Liver (tissue), 9 donors: ENCODE measurements around the gene EGR2. TPM values are rescaled to one million over a fixed set of nuclear protein-coding genes. Genes with fewer than 3 reads are reported as not detected.

ENCODE experiments used
- DNase-seq: peaks from one replicate; pipeline ENCODE4 v3.0.0-alpha.2; 2017; ENCODE audit warnings: low spot score
- H3K27ac ChIP-seq, 2 donors: one replicate each; pipeline ENCODE4 v1.7.0; 2013; ENCODE audit warnings: inconsistent platforms in 2 of 2, low read length in 2 of 2, control low read depth in 1 of 2, low read depth in 1 of 2, mild to moderate bottlenecking in 1 of 2
- H3K27me3 ChIP-seq, 4 donors: one replicate each; pipeline versions ENCODE4 v1.6.1 to v1.7.0; 2013; ENCODE audit warnings: low read length in 3 of 4, inconsistent platforms in 1 of 4, mild to moderate bottlenecking in 1 of 4, moderate library complexity in 1 of 4; ENCODE audit not compliant: control insufficient read depth in 4 of 4, insufficient read depth in 4 of 4
- H3K36me3 ChIP-seq, 4 donors: one replicate each; pipeline versions ENCODE4 v1.6.1 to v1.7.0; 2013; ENCODE audit warnings: low read length in 3 of 4, mild to moderate bottlenecking in 3 of 4, low read depth in 1 of 4, moderate library complexity in 1 of 4; ENCODE audit not compliant: control insufficient read depth in 4 of 4, insufficient read depth in 3 of 4
- H3K4me1 ChIP-seq, 4 donors: one replicate each; pipeline versions ENCODE4 v1.6.1 to v1.7.0; 2013; ENCODE audit warnings: low read length in 3 of 4, mild to moderate bottlenecking in 3 of 4, moderate library complexity in 1 of 4; ENCODE audit not compliant: control insufficient read depth in 4 of 4, insufficient read depth in 4 of 4
- H3K4me3 ChIP-seq, 3 donors: one replicate each; pipeline versions ENCODE4 v1.6.1 to v1.7.0; 2013; ENCODE audit warnings: low read length in 3 of 3, control low read depth in 1 of 3, low read depth in 1 of 3, mild to moderate bottlenecking in 1 of 3
- H3K9ac ChIP-seq, 2 donors: one replicate each; pipeline ENCODE4 v1.7.0; 2013; ENCODE audit warnings: low read length in 2 of 2, mild to moderate bottlenecking in 2 of 2, moderate library complexity in 2 of 2, control low read depth in 1 of 2, low read depth in 1 of 2
- H3K9me3 ChIP-seq, 4 donors: one replicate each; pipeline versions ENCODE4 v1.6.1 to v1.7.0; 2013; ENCODE audit warnings: low read length in 3 of 4; ENCODE audit not compliant: control insufficient read depth in 4 of 4
- EGR1 ChIP-seq, 2 donors: IDR thresholded peaks; 2 replicates each; pipeline ENCODE4 v1.6.1; 2016 to 2018; ENCODE audit warnings: antibody characterized with exemption in 2 of 2, low read depth in 2 of 2
- FOXA1 ChIP-seq: IDR thresholded peaks from 2 replicates; pipeline ENCODE4 v1.6.1; 2016; ENCODE audit warnings: antibody characterized with exemption
- FOXA2 ChIP-seq: IDR thresholded peaks from 2 replicates; pipeline ENCODE4 v1.6.1; 2016; ENCODE audit warnings: antibody characterized with exemption
- GABPA ChIP-seq, 2 donors: IDR thresholded peaks in 1 of 2; conservative IDR thresholded peaks in 1 of 2; 2 replicates each; pipeline ENCODE4 v1.6.1; 2016; ENCODE audit warnings: antibody characterized with exemption in 2 of 2, mild to moderate bottlenecking in 1 of 2, moderate library complexity in 1 of 2
- HNF4A ChIP-seq, 2 donors: conservative IDR thresholded peaks; 2 replicates each; pipeline ENCODE4 v1.6.1; 2016; ENCODE audit warnings: antibody characterized with exemption in 2 of 2, mild to moderate bottlenecking in 2 of 2
- HNF4G ChIP-seq: IDR thresholded peaks from 2 replicates; pipeline ENCODE4 v1.6.1; 2016; ENCODE audit warnings: antibody characterized with exemption
- JUND ChIP-seq, 2 donors: IDR thresholded peaks; 2 replicates each; pipeline ENCODE4 v1.6.1; 2016; ENCODE audit warnings: antibody characterized with exemption in 2 of 2
- NR2F2 ChIP-seq: IDR thresholded peaks from 2 replicates; pipeline ENCODE4 v1.6.1; 2016; ENCODE audit warnings: antibody characterized with exemption
- RAD21 ChIP-seq, 2 donors: IDR thresholded peaks; 2 replicates each; pipeline ENCODE4 v1.6.1; 2016; ENCODE audit warnings: antibody characterized with exemption in 2 of 2, mild to moderate bottlenecking in 2 of 2
- RXRA ChIP-seq, 2 donors: IDR thresholded peaks; 2 replicates each; pipeline ENCODE4 v1.6.1; 2017 to 2018; ENCODE audit warnings: antibody characterized with exemption in 2 of 2, mild to moderate bottlenecking in 1 of 2
- SP1 ChIP-seq: IDR thresholded peaks from 2 replicates; pipeline ENCODE4 v1.6.1; 2018; ENCODE audit warnings: antibody characterized with exemption, mild to moderate bottlenecking
- TAF1 ChIP-seq: conservative IDR thresholded peaks from 2 replicates; pipeline ENCODE4 v1.6.1; 2016; ENCODE audit warnings: antibody characterized with exemption, mild to moderate bottlenecking
- YY1 ChIP-seq: IDR thresholded peaks from 2 replicates; pipeline ENCODE4 v1.6.1; 2016; ENCODE audit warnings: antibody characterized with exemption, mild to moderate bottlenecking
- WGBS: extraction: QIAGEN DNeasy Blood & Tissue Kit; methylation state at CpG from one replicate; pipeline ENCODE4 v1.1.7; 2013; 5-methylcytosine and 5-hydroxymethylcytosine counted together
- polyA plus RNA-seq, 2 donors: library from polyadenylated mRNA; stranded (reverse) in 1 of 2; unstranded in 1 of 2; fragments of 200-250 nt in 1 of 2; fragments of >200 nt in 1 of 2; fragmentation: Nextera tagmentation in 1 of 2; extraction: Ambion mirVana in 1 of 2; gene quantifications; one replicate each; pipeline versions ENCODE4 v1.2.1 to v1.2.3, GENCODE V29; 2013 to 2015
- total RNA-seq, 2 donors: library from RNA; depleted of rRNA; stranded (reverse); fragments of >200 nt; gene quantifications; one replicate each; pipeline ENCODE4 v1.2.3, GENCODE V29; 2014
- TF ChIP-seq, protein P1 (sequence below): IDR thresholded peaks from 2 replicates; pipeline ENCODE4 v1.6.1; 2016; ENCODE audit warnings: antibody characterized with exemption
- TF ChIP-seq, protein P2 (sequence below): fragments of 150-350 bp; IDR thresholded peaks from 2 replicates; pipeline ENCODE4 v1.5.1; 2017; ENCODE audit warnings: improper control_type of control experiment, low read depth, low read length; ENCODE audit not compliant: missing input control
- TF ChIP-seq, protein P3 (sequence below): IDR thresholded peaks from 2 replicates; pipeline ENCODE4 v1.6.1; 2016; ENCODE audit warnings: antibody characterized with exemption
- TF ChIP-seq, protein P4 (sequence below): IDR thresholded peaks from 2 replicates; pipeline ENCODE4 v1.6.1; 2016; ENCODE audit warnings: antibody characterized with exemption
- TF ChIP-seq, protein P5 (sequence below): IDR thresholded peaks from 2 replicates; pipeline ENCODE4 v1.6.1; 2016; ENCODE audit warnings: antibody characterized with exemption, mild to moderate bottlenecking
- donor health status: healthy.
- donor health status: healthy.
- donor health status: healthy.
- donor health status: healthy.
- donor health status: healthy.

Gene EGR2
- total and polyA plus RNA-seq, 4 donors, result 0.17 to 0.76 (median 0.23) TPM

GRCh38 chr10:62778125-62778524, 38.0 kb downstream of the EGR2 start:
- Histone ChIP-seq H3K9me3 (no peaks in the 10 kb centered on the region), H3K9ac (no peak overlapping the region), H3K4me3 (no peak overlapping the region), H3K27me3 (no peaks in the 10 kb centered on the region), H3K36me3 (no peaks in the 10 kb centered on the region), H3K27ac (no peak overlapping the region), H3K4me1 (no peaks in the 10 kb centered on the region)
- no peak for TF ChIP-seq YY1
- no peak for TF ChIP-seq RAD21 (IDR thresholded peaks at IDR 0.05)
- TF ChIP-seq TAF1, result no peak
- TF ChIP-seq EGR1 (IDR thresholded peaks at IDR 0.05; ENCODE audit: low read depth in 2 of 2), result no peak
- TF ChIP-seq, protein P1, sequence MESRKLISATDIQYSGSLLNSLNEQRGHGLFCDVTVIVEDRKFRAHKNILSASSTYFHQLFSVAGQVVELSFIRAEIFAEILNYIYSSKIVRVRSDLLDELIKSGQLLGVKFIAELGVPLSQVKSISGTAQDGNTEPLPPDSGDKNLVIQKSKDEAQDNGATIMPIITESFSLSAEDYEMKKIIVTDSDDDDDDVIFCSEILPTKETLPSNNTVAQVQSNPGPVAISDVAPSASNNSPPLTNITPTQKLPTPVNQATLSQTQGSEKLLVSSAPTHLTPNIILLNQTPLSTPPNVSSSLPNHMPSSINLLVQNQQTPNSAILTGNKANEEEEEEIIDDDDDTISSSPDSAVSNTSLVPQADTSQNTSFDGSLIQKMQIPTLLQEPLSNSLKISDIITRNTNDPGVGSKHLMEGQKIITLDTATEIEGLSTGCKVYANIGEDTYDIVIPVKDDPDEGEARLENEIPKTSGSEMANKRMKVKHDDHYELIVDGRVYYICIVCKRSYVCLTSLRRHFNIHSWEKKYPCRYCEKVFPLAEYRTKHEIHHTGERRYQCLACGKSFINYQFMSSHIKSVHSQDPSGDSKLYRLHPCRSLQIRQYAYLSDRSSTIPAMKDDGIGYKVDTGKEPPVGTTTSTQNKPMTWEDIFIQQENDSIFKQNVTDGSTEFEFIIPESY, result no peak
- TF ChIP-seq GABPA (IDR thresholded peaks at IDR 0.05 in 1 of 2, conservative IDR thresholded peaks at IDR 0.05 in 1 of 2), result no peak
- no peak for TF ChIP-seq FOXA2
- no peak for TF ChIP-seq HNF4G
- TF ChIP-seq, protein P2, sequence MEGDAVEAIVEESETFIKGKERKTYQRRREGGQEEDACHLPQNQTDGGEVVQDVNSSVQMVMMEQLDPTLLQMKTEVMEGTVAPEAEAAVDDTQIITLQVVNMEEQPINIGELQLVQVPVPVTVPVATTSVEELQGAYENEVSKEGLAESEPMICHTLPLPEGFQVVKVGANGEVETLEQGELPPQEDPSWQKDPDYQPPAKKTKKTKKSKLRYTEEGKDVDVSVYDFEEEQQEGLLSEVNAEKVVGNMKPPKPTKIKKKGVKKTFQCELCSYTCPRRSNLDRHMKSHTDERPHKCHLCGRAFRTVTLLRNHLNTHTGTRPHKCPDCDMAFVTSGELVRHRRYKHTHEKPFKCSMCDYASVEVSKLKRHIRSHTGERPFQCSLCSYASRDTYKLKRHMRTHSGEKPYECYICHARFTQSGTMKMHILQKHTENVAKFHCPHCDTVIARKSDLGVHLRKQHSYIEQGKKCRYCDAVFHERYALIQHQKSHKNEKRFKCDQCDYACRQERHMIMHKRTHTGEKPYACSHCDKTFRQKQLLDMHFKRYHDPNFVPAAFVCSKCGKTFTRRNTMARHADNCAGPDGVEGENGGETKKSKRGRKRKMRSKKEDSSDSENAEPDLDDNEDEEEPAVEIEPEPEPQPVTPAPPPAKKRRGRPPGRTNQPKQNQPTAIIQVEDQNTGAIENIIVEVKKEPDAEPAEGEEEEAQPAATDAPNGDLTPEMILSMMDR, result no peak
- no peak for TF ChIP-seq RXRA (IDR thresholded peaks at IDR 0.05)
- TF ChIP-seq FOXA1, result no peak
- TF ChIP-seq JUND (IDR thresholded peaks at IDR 0.05), result no peak
- TF ChIP-seq SP1, result no peak
- no peak for TF ChIP-seq HNF4A (conservative IDR thresholded peaks at IDR 0.05)
- no peak for TF ChIP-seq NR2F2
- TF ChIP-seq, protein P3, sequence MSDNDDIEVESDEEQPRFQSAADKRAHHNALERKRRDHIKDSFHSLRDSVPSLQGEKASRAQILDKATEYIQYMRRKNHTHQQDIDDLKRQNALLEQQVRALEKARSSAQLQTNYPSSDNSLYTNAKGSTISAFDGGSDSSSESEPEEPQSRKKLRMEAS, result no peak
- TF ChIP-seq, protein P4, sequence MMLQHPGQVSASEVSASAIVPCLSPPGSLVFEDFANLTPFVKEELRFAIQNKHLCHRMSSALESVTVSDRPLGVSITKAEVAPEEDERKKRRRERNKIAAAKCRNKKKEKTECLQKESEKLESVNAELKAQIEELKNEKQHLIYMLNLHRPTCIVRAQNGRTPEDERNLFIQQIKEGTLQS, result no peak
- TF ChIP-seq, protein P5, sequence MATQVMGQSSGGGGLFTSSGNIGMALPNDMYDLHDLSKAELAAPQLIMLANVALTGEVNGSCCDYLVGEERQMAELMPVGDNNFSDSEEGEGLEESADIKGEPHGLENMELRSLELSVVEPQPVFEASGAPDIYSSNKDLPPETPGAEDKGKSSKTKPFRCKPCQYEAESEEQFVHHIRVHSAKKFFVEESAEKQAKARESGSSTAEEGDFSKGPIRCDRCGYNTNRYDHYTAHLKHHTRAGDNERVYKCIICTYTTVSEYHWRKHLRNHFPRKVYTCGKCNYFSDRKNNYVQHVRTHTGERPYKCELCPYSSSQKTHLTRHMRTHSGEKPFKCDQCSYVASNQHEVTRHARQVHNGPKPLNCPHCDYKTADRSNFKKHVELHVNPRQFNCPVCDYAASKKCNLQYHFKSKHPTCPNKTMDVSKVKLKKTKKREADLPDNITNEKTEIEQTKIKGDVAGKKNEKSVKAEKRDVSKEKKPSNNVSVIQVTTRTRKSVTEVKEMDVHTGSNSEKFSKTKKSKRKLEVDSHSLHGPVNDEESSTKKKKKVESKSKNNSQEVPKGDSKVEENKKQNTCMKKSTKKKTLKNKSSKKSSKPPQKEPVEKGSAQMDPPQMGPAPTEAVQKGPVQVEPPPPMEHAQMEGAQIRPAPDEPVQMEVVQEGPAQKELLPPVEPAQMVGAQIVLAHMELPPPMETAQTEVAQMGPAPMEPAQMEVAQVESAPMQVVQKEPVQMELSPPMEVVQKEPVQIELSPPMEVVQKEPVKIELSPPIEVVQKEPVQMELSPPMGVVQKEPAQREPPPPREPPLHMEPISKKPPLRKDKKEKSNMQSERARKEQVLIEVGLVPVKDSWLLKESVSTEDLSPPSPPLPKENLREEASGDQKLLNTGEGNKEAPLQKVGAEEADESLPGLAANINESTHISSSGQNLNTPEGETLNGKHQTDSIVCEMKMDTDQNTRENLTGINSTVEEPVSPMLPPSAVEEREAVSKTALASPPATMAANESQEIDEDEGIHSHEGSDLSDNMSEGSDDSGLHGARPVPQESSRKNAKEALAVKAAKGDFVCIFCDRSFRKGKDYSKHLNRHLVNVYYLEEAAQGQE, result no peak
- no peak for DNase-seq
- WGBS, result 87% methylated on average over 2 of the region's 2 CpGs
